H1 (cell line): ENCODE data around the gene GID8. TPM values are rescaled to one million over a fixed set of nuclear protein-coding genes. Genes with fewer than 3 reads are reported as not detected.

ENCODE experiments used
- CTCF ChIA-PET: fragments of 300-600 bp; sonication (Branson Sonifier 250); formaldehyde crosslinking; loops from one replicate; lab custom pipeline; 2021; ENCODE audit not compliant: partially characterized antibody; lab: Charles Lee
- POLR2A ChIA-PET: fragments of 300-600 bp; sonication (Branson Sonifier 250); formaldehyde crosslinking; loops from one replicate; lab custom pipeline; 2021; ENCODE audit warnings: inconsistent platforms; ENCODE audit not compliant: partially characterized antibody; lab: Charles Lee
- DNase-seq, 2 experiments: peaks; one replicate each; pipeline versions ENCODE4 v3.0.0 to v3.0.0-alpha.2; 2010 to 2022; ENCODE audit warnings: low spot score in 2 of 2, low read depth in 1 of 2, mixed read lengths in 1 of 2
- FAIRE-seq: peaks from 2 replicates; lab custom pipeline; 2011; peaks lifted over from hg19 to GRCh38; lab: Jason Lieb, UNC
- H2AFZ ChIP-seq: 2 replicates; pipeline ENCODE4 v1.8.1; 2012; ENCODE audit warnings: low read length, inconsistent platforms
- H2AK5ac ChIP-seq: 2 replicates; pipeline ENCODE4 v1.6.1; 2013; ENCODE audit warnings: low read depth, low read length
- H2BK120ac ChIP-seq: replicated peaks from 2 replicates; pipeline ENCODE3; 2013; ENCODE audit warnings: low read depth, low read length, inconsistent platforms
- H2BK12ac ChIP-seq: 2 replicates; pipeline ENCODE4 v1.6.1; 2013; ENCODE audit warnings: low read depth, low read length
- H2BK15ac ChIP-seq: 2 replicates; pipeline ENCODE4 v1.6.1; 2013; ENCODE audit warnings: low read length
- H2BK20ac ChIP-seq: 2 replicates; pipeline ENCODE4 v1.6.1; 2013; ENCODE audit warnings: low read length
- H2BK5ac ChIP-seq: 2 replicates; pipeline ENCODE4 v1.6.1; 2013; ENCODE audit warnings: low read depth, low read length
- H3K14ac ChIP-seq: 2 replicates; pipeline ENCODE4 v1.6.1; 2013; ENCODE audit warnings: inconsistent platforms; ENCODE audit not compliant: insufficient read length
- H3K18ac ChIP-seq: 2 replicates; pipeline ENCODE4 v1.6.1; 2013; ENCODE audit warnings: low read length; ENCODE audit errors: extremely low read depth
- H3K23ac ChIP-seq: 2 replicates; pipeline ENCODE4 v1.6.1; 2013; ENCODE audit warnings: inconsistent platforms; ENCODE audit not compliant: insufficient read length
- H3K23me2 ChIP-seq: 2 replicates; pipeline ENCODE4 v1.6.1; 2013; ENCODE audit warnings: low read depth, low read length
- H3K27ac ChIP-seq: 2 replicates; pipeline ENCODE4 v1.6.1; 2011; ENCODE audit warnings: low read depth, low read length, inconsistent platforms
- H3K27me3 ChIP-seq, 4 experiments: replicated peaks in 1 of 4; 1 replicate in 1 of 4; 2 replicates in 3 of 4; pipeline versions ENCODE4 v1.6.1 to v1.8.1; 2011 to 2013; ENCODE audit warnings: low read length in 3 of 4, mild to moderate bottlenecking in 3 of 4, inconsistent platforms in 2 of 4, mixed read lengths in 2 of 4, moderate library complexity in 1 of 4; ENCODE audit not compliant: control insufficient read depth in 3 of 4, insufficient read depth in 3 of 4; ENCODE audit errors: extremely low read depth in 1 of 4
- H3K36me3 ChIP-seq, 4 experiments: 2 replicates each; pipeline versions ENCODE4 v1.6.1 to v1.8.1; 2011 to 2013; ENCODE audit warnings: mild to moderate bottlenecking in 4 of 4, low read length in 3 of 4, moderate library complexity in 2 of 4, control low read depth in 1 of 4, inconsistent platforms in 1 of 4; ENCODE audit not compliant: insufficient read depth in 4 of 4, control insufficient read depth in 2 of 4
- H3K4ac ChIP-seq: replicated peaks from 2 replicates; pipeline ENCODE3; 2013; ENCODE audit warnings: low read length, low read depth, mixed read lengths, inconsistent platforms; ENCODE audit not compliant: insufficient read length
- H3K4me1 ChIP-seq, 4 experiments: replicated peaks in 1 of 4; 1 replicate in 1 of 4; 2 replicates in 3 of 4; pipeline versions ENCODE4 v1.6.1 to v1.8.1; 2011 to 2013; ENCODE audit warnings: low read length in 3 of 4, inconsistent platforms in 2 of 4, mixed read lengths in 1 of 4; ENCODE audit not compliant: insufficient read depth in 4 of 4, control insufficient read depth in 3 of 4
- H3K4me2 ChIP-seq, 2 experiments: 2 replicates each; pipeline versions ENCODE4 v1.6.1 to v1.8.1; 2011 to 2013; ENCODE audit warnings: low read depth in 2 of 2, low read length in 2 of 2, control low read depth in 1 of 2, inconsistent platforms in 1 of 2, mild to moderate bottlenecking in 1 of 2; ENCODE audit not compliant: insufficient read depth in 1 of 2
- H3K4me3 ChIP-seq, 4 experiments: fragments of 200-600, 300-600 bp in 1 of 4; sonication (generic), shearing (Covaris generic), sonication (Bioruptor Twin) in 1 of 4; 2 replicates each; pipeline versions ENCODE4 v1.5.1 to v1.8.1; 2011 to 2016; ENCODE audit warnings: low read length in 4 of 4, low read depth in 3 of 4, control low read depth in 2 of 4, inconsistent platforms in 2 of 4, mild to moderate bottlenecking in 2 of 4, mixed read lengths in 1 of 4, moderate library complexity in 1 of 4; ENCODE audit not compliant: insufficient read depth in 2 of 4; ENCODE audit errors: extremely low read depth in 1 of 4
- H3K56ac ChIP-seq: replicated peaks from 2 replicates; pipeline ENCODE3; 2013; ENCODE audit warnings: low read depth, mild to moderate bottlenecking, mixed read lengths, low read length, inconsistent platforms; ENCODE audit not compliant: insufficient read length
- H3K79me1 ChIP-seq: 2 replicates; pipeline ENCODE4 v1.6.1; 2013; ENCODE audit warnings: low read depth, low read length, control low read depth
- H3K79me2 ChIP-seq, 2 experiments: 2 replicates each; pipeline versions ENCODE4 v1.6.1 to v1.8.1; 2012 to 2013; ENCODE audit warnings: low read length in 2 of 2, mild to moderate bottlenecking in 2 of 2, inconsistent platforms in 1 of 2; ENCODE audit not compliant: insufficient read depth in 2 of 2, control insufficient read depth in 1 of 2
- H3K9ac ChIP-seq, 4 experiments: replicated peaks in 1 of 4; 1 replicate in 1 of 4; 2 replicates in 3 of 4; pipeline versions ENCODE4 v1.6.1 to v1.8.1; 2011 to 2013; ENCODE audit warnings: low read depth in 3 of 4, low read length in 3 of 4, control low read depth in 2 of 4, mild to moderate bottlenecking in 2 of 4, moderate library complexity in 2 of 4, inconsistent platforms in 1 of 4; ENCODE audit errors: extremely low read depth in 1 of 4
- H3K9me3 ChIP-seq, 2 experiments: 2 replicates each; pipeline versions ENCODE4 v1.6.1 to v1.8.1; 2012 to 2013; ENCODE audit warnings: mild to moderate bottlenecking in 2 of 2, moderate library complexity in 2 of 2, control low read depth in 1 of 2, inconsistent platforms in 1 of 2, low read depth in 1 of 2, low read length in 1 of 2, mixed read lengths in 1 of 2; ENCODE audit not compliant: insufficient read depth in 2 of 2
- H4K20me1 ChIP-seq, 2 experiments: replicated peaks in 1 of 2; 2 replicates each; pipeline versions ENCODE3 to v1.8.1; 2011 to 2013; ENCODE audit warnings: inconsistent platforms in 2 of 2, low read length in 2 of 2, mild to moderate bottlenecking in 1 of 2; ENCODE audit not compliant: insufficient read depth in 2 of 2, control insufficient read depth in 1 of 2
- H4K5ac ChIP-seq: 2 replicates; pipeline ENCODE4 v1.6.1; 2013; ENCODE audit warnings: low read length, low read depth, mixed read lengths, inconsistent platforms; ENCODE audit not compliant: insufficient read length
- H4K8ac ChIP-seq: 2 replicates; pipeline ENCODE4 v1.8.0; 2013; ENCODE audit warnings: mild to moderate bottlenecking, moderate library complexity, low read length, inconsistent platforms; ENCODE audit not compliant: insufficient read depth; ENCODE audit errors: extremely low read depth
- H4K91ac ChIP-seq: replicated peaks from 2 replicates; pipeline ENCODE3; 2013; ENCODE audit warnings: low read length, mixed read lengths, inconsistent platforms; ENCODE audit not compliant: insufficient read length
- POLR2A ChIP-seq, 2 experiments: IDR thresholded peaks; 1 replicate in 1 of 2; 2 replicates in 1 of 2; pipeline ENCODE4 v1.6.1; 2011; ENCODE audit warnings: low read depth in 2 of 2, low read length in 2 of 2, mild to moderate bottlenecking in 2 of 2; ENCODE audit errors: control extremely low read depth in 1 of 2
- WGBS, 2 experiments: shearing (Covaris generic) in 1 of 2; methylation state at CpG; one replicate each; pipeline versions ENCODE4 v1.1.6 to v1.1.7; 2013 to 2015; ENCODE audit warnings: low lambda C conversion rate in 2 of 2, mixed read lengths in 2 of 2, inconsistent platforms in 1 of 2, low coverage in 1 of 2, missing lambda C conversion rate in 1 of 2; ENCODE audit not compliant: insufficient replicate concordance in 2 of 2, insufficient coverage in 1 of 2, insufficient read length in 1 of 2; ENCODE audit errors: extremely low coverage in 1 of 2, missing lambda C conversion rate in 1 of 2; 5-methylcytosine and 5-hydroxymethylcytosine counted together
- polyA plus RNA-seq, 7 experiments: library from polyadenylated mRNA; depleted of rRNA in 3 of 7; stranded (reverse) in 5 of 7; unstranded in 2 of 7; fragments of >200 nt in 5 of 7; fragments of 200-250 nt in 2 of 7; gene quantifications; 1 replicate in 5 of 7; 2 replicates in 1 of 7; 4 replicates in 1 of 7; pipeline versions ENCODE4 v1.2.1 to v1.2.3, GENCODE V29; 2011 to 2013; ENCODE audit warnings: missing spikeins in 2 of 7, mixed read lengths in 2 of 7
- total RNA-seq: library from RNA; stranded (reverse); fragmentation: NEBNext Ultra II Directional; extraction: Animal tissue kit (Norgen Biotek cat#: 25700); gene quantifications from 2 replicates; pipeline ENCODE4 v1.2.1, GENCODE V29; 2021

Gene GID8
- total and polyA plus RNA-seq, 2 of the 8 experiments (the other 6 are each of a cell fraction or from before 2014, with no cell fraction given) = 39.7 to 72.9 TPM

DNA sequence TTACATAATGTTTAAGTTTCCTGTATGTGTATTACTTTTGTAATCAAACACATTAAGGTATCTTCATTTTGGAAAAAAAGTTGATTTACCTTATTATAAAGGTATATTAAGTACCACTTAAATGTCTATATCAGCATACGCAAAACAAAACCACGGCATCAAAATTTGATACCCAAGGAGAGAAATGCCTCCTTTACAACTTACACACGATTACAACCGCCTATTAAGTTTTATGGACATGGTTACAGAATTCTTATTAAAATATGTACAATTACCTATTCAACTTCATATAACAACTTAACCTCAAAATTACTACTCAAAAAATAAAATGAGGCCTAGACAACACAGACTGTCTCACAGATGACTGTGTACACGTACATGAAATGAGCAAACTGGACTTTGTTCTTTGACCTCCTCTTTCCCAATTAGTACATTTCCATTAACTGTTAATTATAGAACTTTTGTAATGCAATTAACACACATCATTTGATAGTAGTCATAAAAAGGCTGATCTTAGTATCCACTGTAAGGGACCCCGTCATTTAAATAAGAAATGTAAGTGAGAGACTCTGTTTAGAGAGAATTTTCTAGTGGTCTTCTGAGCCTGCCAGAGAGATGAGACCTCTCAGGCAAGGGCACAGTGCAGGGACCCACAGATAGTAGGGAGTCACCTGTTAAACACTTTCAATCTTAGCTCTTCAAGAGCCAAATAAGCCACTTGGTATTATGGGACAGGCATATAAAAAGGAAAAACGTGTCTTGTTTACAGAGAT, 14.1 kb upstream of the GID8 start:
- H3K9me3 ChIP-seq = no peaks in the 10 kb centered on the region
- H2BK120ac ChIP-seq = no peak overlapping the region
- CTCF ChIA-PET = interaction anchor here (0.9 to 2.5 kb wide), 9 partner anchors 11 to 47 kb away, joined by 3 to 10 read pairs (median 4); no protein-coding TSS in a partner anchor
- no peaks in the 10 kb centered on the region for H3K27me3 ChIP-seq
- H3K23me2 ChIP-seq = peaks cover 28% of the 10 kb centered on the region
- H4K20me1 ChIP-seq = peaks cover 41 to 46% of the 10 kb centered on the region in 2 experiments
- H4K91ac ChIP-seq = no peak overlapping the region
- H3K36me3 ChIP-seq = no peaks in the 10 kb centered on the region
- WGBS, 2 experiments = 72% methylated on average over 7 of the region's 7 CpGs; no CpG with 5 or more reads in 1 of the 2 experiments
- no peak overlapping the region for H3K4ac ChIP-seq
- no peak overlapping the region for H3K23ac ChIP-seq
- H4K5ac ChIP-seq = no peak overlapping the region
- H3K79me2 ChIP-seq = peaks cover 65 to 91% of the 10 kb centered on the region in 2 experiments
- H3K4me3 ChIP-seq = peak overlapping the region in 3 of 4 experiments; percentile 76 to 99 (median 97); a peak in 3 of 8 replicates
- FAIRE-seq (no peak), DNase-seq (no peak)
- peak overlapping the region; percentile 83 to 96 for H3K4me2 ChIP-seq
- H2BK12ac ChIP-seq = peak overlapping the region; percentile 88; the same call in 1 of the 2 replicates
- H2AFZ ChIP-seq = no peak overlapping the region
- no peak overlapping the region for H4K8ac ChIP-seq
- H3K9ac ChIP-seq = peak overlapping the region in 1 of 4 experiments; percentile 62; a peak in 1 of 7 replicates
- no peak overlapping the region for H2BK5ac ChIP-seq
- peaks cover 3% of the 10 kb centered on the region; the same call in 1 of the 2 replicates for H3K79me1 ChIP-seq
- H3K4me1 ChIP-seq = peaks cover 15 to 42% (median 33%) of the 10 kb centered on the region in 4 experiments
- H3K27ac ChIP-seq = no peak overlapping the region
- no peak overlapping the region for H3K56ac ChIP-seq
- no peak overlapping the region for H2BK20ac ChIP-seq
- POLR2A ChIA-PET = interaction anchor here (0.6 to 20.3 kb wide), 5 partner anchors 11 to 83 kb away, joined by 3 to 363 read pairs (median 81); partner anchors contain the start of gene GID8
- H3K18ac ChIP-seq = no peak overlapping the region
- TF ChIP-seq POLR2A (IDR thresholded peaks at IDR 0.05; ENCODE audit: control extremely low read depth in 1 of 2, low read depth in 2 of 2, low read length in 2 of 2) = no peak
- no peak overlapping the region for H3K14ac ChIP-seq
- no peak overlapping the region for H2BK15ac ChIP-seq
- 0 out of 2 replicates have a peak overlapping the region, but pooled peaks have one; percentile 33 for H2AK5ac ChIP-seq
